ENCODE measurements around the gene CST3.
"Not testable (repeated sequence)": the region's sequence is repeated elsewhere in the genome, so short reads cannot be mapped to it uniquely, and the experiment has no call there.

Gene CST3

DNA sequence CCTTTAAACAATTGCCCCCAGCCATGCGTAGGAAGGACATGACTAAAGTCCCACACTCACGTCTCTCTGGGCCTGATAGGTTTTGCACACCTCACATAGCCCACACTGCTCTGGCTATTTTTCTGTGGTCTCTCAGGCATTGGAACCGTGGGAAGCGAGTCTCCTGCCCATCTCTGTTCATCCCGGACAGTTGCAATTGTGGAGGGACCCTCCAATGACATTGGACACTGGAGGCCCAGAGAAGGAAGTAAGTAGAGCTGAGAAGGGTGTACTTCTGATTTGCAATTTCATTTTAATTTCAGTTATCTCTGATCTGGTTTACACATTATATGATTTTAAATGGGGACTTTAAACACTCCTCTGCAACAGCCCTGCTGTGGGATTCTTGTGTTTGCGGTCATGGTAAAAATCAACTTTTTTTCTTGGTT is 23.3 kb upstream of the CST3 start:
- Histone ChIP-seq H3K4me3 (replicated peaks; ENCODE audit: low read depth, low read length) (no peak overlapping the region), H3K27me3 (replicated peaks; ENCODE audit: control insufficient read depth, insufficient read depth, low read length) (no peaks in the 10 kb centered on the region), H3K36me3 (ENCODE audit: control insufficient read depth, insufficient read depth, low read length) (no peaks in the 10 kb centered on the region)
- no peak for DNase-seq (ENCODE audit: extremely low read depth, insufficient read length)
- TF ChIP-seq, protein P1, sequence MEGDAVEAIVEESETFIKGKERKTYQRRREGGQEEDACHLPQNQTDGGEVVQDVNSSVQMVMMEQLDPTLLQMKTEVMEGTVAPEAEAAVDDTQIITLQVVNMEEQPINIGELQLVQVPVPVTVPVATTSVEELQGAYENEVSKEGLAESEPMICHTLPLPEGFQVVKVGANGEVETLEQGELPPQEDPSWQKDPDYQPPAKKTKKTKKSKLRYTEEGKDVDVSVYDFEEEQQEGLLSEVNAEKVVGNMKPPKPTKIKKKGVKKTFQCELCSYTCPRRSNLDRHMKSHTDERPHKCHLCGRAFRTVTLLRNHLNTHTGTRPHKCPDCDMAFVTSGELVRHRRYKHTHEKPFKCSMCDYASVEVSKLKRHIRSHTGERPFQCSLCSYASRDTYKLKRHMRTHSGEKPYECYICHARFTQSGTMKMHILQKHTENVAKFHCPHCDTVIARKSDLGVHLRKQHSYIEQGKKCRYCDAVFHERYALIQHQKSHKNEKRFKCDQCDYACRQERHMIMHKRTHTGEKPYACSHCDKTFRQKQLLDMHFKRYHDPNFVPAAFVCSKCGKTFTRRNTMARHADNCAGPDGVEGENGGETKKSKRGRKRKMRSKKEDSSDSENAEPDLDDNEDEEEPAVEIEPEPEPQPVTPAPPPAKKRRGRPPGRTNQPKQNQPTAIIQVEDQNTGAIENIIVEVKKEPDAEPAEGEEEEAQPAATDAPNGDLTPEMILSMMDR (IDR thresholded peaks at IDR 0.05; ENCODE audit: insufficient read depth, low read length, poor library complexity, severe bottlenecking): no peak

DNA sequence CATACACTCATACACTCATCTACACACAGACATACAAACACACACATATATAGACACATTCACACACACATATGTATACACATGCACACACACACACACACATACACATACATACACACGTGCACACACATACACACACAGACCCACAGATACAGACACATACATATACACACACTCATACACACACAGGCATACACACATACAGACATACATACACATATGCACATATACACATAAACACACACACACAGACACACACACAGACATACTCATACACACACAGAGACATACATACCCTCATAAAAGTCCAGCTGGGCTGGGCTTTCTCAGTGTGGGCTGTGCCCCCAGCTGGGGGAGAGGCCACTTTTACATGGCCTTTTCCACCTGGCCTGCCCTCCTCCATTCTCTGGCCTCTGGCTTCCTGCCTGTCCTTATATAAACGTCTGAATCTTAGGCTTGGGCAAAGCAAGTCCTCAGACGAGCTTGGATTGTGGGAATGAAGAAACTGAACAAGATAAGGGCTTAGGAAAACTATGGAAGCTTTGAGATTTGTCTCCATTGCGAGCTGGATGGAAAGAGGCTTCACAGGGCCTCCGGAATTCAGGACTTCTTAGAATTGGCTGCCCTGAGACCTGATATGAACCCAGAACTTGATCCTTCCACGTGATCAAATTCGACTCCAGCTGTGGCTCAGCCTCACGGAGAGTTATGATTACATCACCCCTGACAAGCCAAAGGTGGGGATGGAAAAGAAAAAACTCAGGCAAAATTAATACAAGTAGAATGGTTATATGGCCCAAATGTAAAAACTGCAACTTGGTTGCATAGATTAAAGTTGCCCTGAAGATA is 22.5 kb upstream of the CST3 start:
- Histone ChIP-seq H3K36me3 (ENCODE audit: control insufficient read depth, insufficient read depth, low read length) (no peaks in the 10 kb centered on the region), H3K27me3 (replicated peaks; ENCODE audit: control insufficient read depth, insufficient read depth, low read length) (no peaks in the 10 kb centered on the region), H3K4me3 (replicated peaks; ENCODE audit: low read depth, low read length) (no peak overlapping the region)
- DNase-seq (ENCODE audit: extremely low read depth, insufficient read length): no peak
- TF ChIP-seq, protein P1 (IDR thresholded peaks at IDR 0.05; ENCODE audit: insufficient read depth, low read length, poor library complexity, severe bottlenecking): no peak

DNA sequence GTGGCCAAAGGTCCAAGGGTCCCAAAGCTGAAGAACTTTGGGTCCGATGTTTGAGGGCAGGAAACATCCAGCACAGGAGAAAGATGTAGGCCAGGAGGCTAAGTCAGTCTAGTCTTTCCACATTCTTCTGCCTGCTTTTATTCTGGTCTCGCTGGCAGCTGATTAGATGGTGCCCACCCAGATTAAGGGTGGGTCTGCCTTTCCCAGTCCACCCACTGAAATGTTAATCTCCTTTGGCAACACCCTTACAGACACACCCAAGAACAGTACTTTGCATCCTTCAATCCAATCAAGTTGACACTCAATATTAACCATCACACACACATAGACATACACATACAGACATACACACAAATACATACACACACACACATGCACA is 21.8 kb upstream of the CST3 start:
- not testable (repeated sequence) for H3K27me3 ChIP-seq (replicated peaks; ENCODE audit: control insufficient read depth, insufficient read depth, low read length); H3K4me3 ChIP-seq (replicated peaks; ENCODE audit: low read depth, low read length); DNase-seq (ENCODE audit: extremely low read depth, insufficient read length); H3K36me3 ChIP-seq (ENCODE audit: control insufficient read depth, insufficient read depth, low read length)

DNA sequence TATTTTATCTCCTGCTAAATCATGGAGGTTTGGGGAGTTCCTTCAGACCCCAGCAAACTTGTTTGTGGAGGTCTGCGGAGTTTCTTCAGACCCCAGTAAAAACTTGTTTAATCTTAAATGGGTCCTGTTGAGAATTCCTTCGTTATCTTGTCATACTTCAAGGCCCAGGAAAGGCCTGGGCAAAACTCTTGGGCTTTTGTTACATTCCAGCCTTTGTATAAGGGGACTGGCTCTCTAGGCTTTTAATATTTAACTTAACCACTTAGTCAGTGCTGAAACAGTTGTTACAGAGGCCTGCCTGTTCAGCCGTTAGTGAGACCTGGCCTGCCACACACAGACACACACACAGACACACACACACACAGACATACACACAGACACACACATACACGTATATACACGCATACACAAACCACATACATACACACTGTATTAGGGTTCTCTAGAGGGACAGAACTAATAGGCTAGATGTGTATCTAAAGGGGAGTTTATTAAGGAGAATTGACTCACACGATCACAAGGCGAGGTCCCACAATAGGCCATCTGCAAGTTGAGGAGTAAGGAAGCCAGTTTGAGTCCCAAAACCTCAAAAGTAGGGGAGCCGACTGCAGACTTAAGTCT is 21.3 kb upstream of the CST3 start:
- no peak overlapping the region for H3K4me3 ChIP-seq (replicated peaks; ENCODE audit: low read depth, low read length)
- H3K27me3 ChIP-seq (replicated peaks; ENCODE audit: control insufficient read depth, insufficient read depth, low read length): no peaks in the 10 kb centered on the region
- DNase-seq (ENCODE audit: extremely low read depth, insufficient read length): no peak
- H3K36me3 ChIP-seq (ENCODE audit: control insufficient read depth, insufficient read depth, low read length): no peaks in the 10 kb centered on the region
- TF ChIP-seq, protein P1 (IDR thresholded peaks at IDR 0.05; ENCODE audit: insufficient read depth, low read length, poor library complexity, severe bottlenecking): no peak

- Histone ChIP-seq H3K36me3 (ENCODE audit: control insufficient read depth, insufficient read depth, low read length) (no peaks in the 10 kb centered on the region), H3K27me3 (replicated peaks; ENCODE audit: control insufficient read depth, insufficient read depth, low read length) (no peaks in the 10 kb centered on the region), H3K4me3 (replicated peaks; ENCODE audit: low read depth, low read length) (no peak overlapping the region)
- DNase-seq (ENCODE audit: extremely low read depth, insufficient read length): no peak
- TF ChIP-seq, protein P1 (IDR thresholded peaks at IDR 0.05; ENCODE audit: insufficient read depth, low read length, poor library complexity, severe bottlenecking): no peak
Measured at GRCh38 chr20:23658336-23658735, 20.6 kb upstream of the CST3 start.

DNA sequence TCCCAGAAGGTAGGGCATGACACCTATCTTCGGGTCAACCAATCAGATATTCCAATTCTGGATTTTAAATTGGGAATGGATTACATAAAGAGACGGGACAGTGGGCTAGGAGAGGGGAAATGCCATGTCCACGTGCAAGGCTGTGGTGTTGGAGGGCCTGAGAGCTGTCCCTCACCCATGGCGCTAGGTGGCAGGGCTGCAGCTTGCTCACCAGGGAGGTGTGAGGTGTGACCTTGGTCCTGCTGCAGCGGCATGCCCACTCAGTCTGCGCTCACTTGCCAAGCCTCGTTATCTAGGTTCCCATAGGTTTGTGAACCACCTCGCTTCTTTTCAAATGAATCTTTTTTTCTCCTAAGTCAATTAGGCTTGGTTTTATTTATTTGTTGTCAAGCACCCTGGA is 19.4 kb upstream of the CST3 start:
- TF ChIP-seq, protein P1 (IDR thresholded peaks at IDR 0.05; ENCODE audit: insufficient read depth, low read length, poor library complexity, severe bottlenecking): no peak
- H3K4me3 ChIP-seq (replicated peaks; ENCODE audit: low read depth, low read length): no peak overlapping the region

More for the DNA sequence above, 19.4 kb upstream of the CST3 start:
- Histone ChIP-seq H3K27me3 (replicated peaks; ENCODE audit: control insufficient read depth, insufficient read depth, low read length) (no peaks in the 10 kb centered on the region), H3K36me3 (ENCODE audit: control insufficient read depth, insufficient read depth, low read length) (no peaks in the 10 kb centered on the region)
- no peak for DNase-seq (ENCODE audit: extremely low read depth, insufficient read length)
